DND-41 (cell line): Measurements from ENCODE around the gene RHBDF1.

Experiments used
- CTCF ChIP-seq: IDR thresholded peaks from 2 replicates; pipeline ENCODE4 v1.5.1; 2012; ENCODE audit warnings: borderline replicate concordance, low read length, moderate library complexity, mild to moderate bottlenecking; ENCODE audit not compliant: poor library complexity, severe bottlenecking; ENCODE audit errors: extremely low read depth
- EZH2 ChIP-seq: IDR thresholded peaks from 3 replicates; pipeline ENCODE4 v1.6.1; 2012; ENCODE audit warnings: borderline replicate concordance, low read depth, mild to moderate bottlenecking, moderate library complexity, low read length, inconsistent platforms; ENCODE audit not compliant: severe bottlenecking

- no peak for TF ChIP-seq CTCF
- TF ChIP-seq EZH2: no peak
Measured at GRCh38 chr16:100989-101388, 28.6 kb upstream of the RHBDF1 start.
